ENCODE measurements around the gene CXorf49.

The CXorf49 gene

GRCh38 chrX:71669492-71669891, 48.6 kb downstream of the CXorf49 start:
- peaks cover 20% of the 10 kb centered on the region for H3K4me1 ChIP-seq (ENCODE audit: insufficient read depth, low read length, poor library complexity, severe bottlenecking)
- no peaks in the 10 kb centered on the region for H3K9me2 ChIP-seq (replicated peaks; ENCODE audit: low read depth, low read length)
- H3K79me2 ChIP-seq (ENCODE audit: insufficient read depth, low read length) = no peaks in the 10 kb centered on the region
- no peak overlapping the region for H3K9ac ChIP-seq (ENCODE audit: low read depth, low read length, poor library complexity, severe bottlenecking)
- H2AFZ ChIP-seq (ENCODE audit: low read length) = no peak overlapping the region
- H4K20me1 ChIP-seq (ENCODE audit: insufficient read depth, low read length, poor library complexity, severe bottlenecking) = no peaks in the 10 kb centered on the region
- TF ChIP-seq CTCF (conservative IDR thresholded peaks at IDR 0.05; ENCODE audit: low read length) (no peak), EZH2phosphoT487 (IDR thresholded peaks at IDR 0.05; ENCODE audit: borderline replicate concordance) (no peak)
- H3F3A ChIP-seq (ENCODE audit: low read depth) = no peaks in the 10 kb centered on the region
- no peaks in the 10 kb centered on the region for H3K9me3 ChIP-seq (ENCODE audit: insufficient read depth, low read depth, low read length)
- H3K4me3 ChIP-seq (ENCODE audit: low read length, poor library complexity, severe bottlenecking) = no peak overlapping the region
- no peaks in the 10 kb centered on the region for H3K36me3 ChIP-seq (ENCODE audit: insufficient read depth, low read length)
- no peaks in the 10 kb centered on the region for H3K27me3 ChIP-seq (ENCODE audit: insufficient read depth, low read length, poor library complexity, severe bottlenecking)
- H3K4me2 ChIP-seq (ENCODE audit: low read depth, low read length, poor library complexity, severe bottlenecking) = no peak overlapping the region

GRCh38 chrX:71668248-71668595, 49.9 kb downstream of the CXorf49 start:
- Histone ChIP-seq H3K79me2 (ENCODE audit: insufficient read depth, low read length) (no peaks in the 10 kb centered on the region), H3K4me3 (ENCODE audit: low read length, poor library complexity, severe bottlenecking) (no peak overlapping the region), H3K9me2 (replicated peaks; ENCODE audit: low read depth, low read length) (no peaks in the 10 kb centered on the region), H3K9me3 (ENCODE audit: insufficient read depth, low read depth, low read length) (no peaks in the 10 kb centered on the region), H3K27me3 (ENCODE audit: insufficient read depth, low read length, poor library complexity, severe bottlenecking) (no peaks in the 10 kb centered on the region), H2AFZ (ENCODE audit: low read length) (no peak overlapping the region), H3F3A (ENCODE audit: low read depth) (no peaks in the 10 kb centered on the region), H3K4me1 (ENCODE audit: insufficient read depth, low read length, poor library complexity, severe bottlenecking) (peaks cover 20% of the 10 kb centered on the region), H3K36me3 (ENCODE audit: insufficient read depth, low read length) (no peaks in the 10 kb centered on the region), H3K9ac (ENCODE audit: low read depth, low read length, poor library complexity, severe bottlenecking) (no peak overlapping the region), H4K20me1 (ENCODE audit: insufficient read depth, low read length, poor library complexity, severe bottlenecking) (no peaks in the 10 kb centered on the region), H3K4me2 (ENCODE audit: low read depth, low read length, poor library complexity, severe bottlenecking) (no peak overlapping the region)
- TF ChIP-seq CTCF (conservative IDR thresholded peaks at IDR 0.05; ENCODE audit: low read length) (no peak), EZH2phosphoT487 (IDR thresholded peaks at IDR 0.05; ENCODE audit: borderline replicate concordance) (no peak)

- Histone ChIP-seq H4K20me1 (ENCODE audit: insufficient read depth, low read length, poor library complexity, severe bottlenecking) (no peaks in the 10 kb centered on the region), H3K36me3 (ENCODE audit: insufficient read depth, low read length) (no peaks in the 10 kb centered on the region), H3K4me2 (ENCODE audit: low read depth, low read length, poor library complexity, severe bottlenecking) (no peak within 1 kb of the TSS), H3K4me1 (ENCODE audit: insufficient read depth, low read length, poor library complexity, severe bottlenecking) (peaks cover 20% of the 10 kb centered on the region), H3K27me3 (ENCODE audit: insufficient read depth, low read length, poor library complexity, severe bottlenecking) (no peaks in the 10 kb centered on the region), H3F3A (ENCODE audit: low read depth) (no peaks in the 10 kb centered on the region), H3K79me2 (ENCODE audit: insufficient read depth, low read length) (no peaks in the 10 kb centered on the region), H3K9me3 (ENCODE audit: insufficient read depth, low read depth, low read length) (no peaks in the 10 kb centered on the region), H2AFZ (ENCODE audit: low read length) (no peak within 1 kb of the TSS), H3K9me2 (replicated peaks; ENCODE audit: low read depth, low read length) (no peaks in the 10 kb centered on the region), H3K4me3 (ENCODE audit: low read length, poor library complexity, severe bottlenecking) (no peak within 1 kb of the TSS), H3K9ac (ENCODE audit: low read depth, low read length, poor library complexity, severe bottlenecking) (no peak within 1 kb of the TSS)
- TF ChIP-seq CTCF (conservative IDR thresholded peaks at IDR 0.05; ENCODE audit: low read length) (no peak), EZH2phosphoT487 (IDR thresholded peaks at IDR 0.05; ENCODE audit: borderline replicate concordance) (no peak)
These were observed 50.5 kb downstream of the CXorf49 start, which contains the start of gene LOC101059915 for GRCh38 chrX:71667328-71668247. Gene LOC101059915 (plus strand): TSS chrX:71667546.
